CD4-positive, alpha-beta T cell treated with Interleukin-4 for 4 hours (primary cell): ENCODE data around the gene SYP.
"Not testable (repeated sequence)": the region's sequence is repeated elsewhere in the genome, so short reads cannot be mapped to it uniquely, and the experiment has no call there.

Experiments used
- DNase-seq: peaks from one replicate; pipeline ENCODE4 v3.0.0-alpha.2; 2020

The SYP gene

DNA sequence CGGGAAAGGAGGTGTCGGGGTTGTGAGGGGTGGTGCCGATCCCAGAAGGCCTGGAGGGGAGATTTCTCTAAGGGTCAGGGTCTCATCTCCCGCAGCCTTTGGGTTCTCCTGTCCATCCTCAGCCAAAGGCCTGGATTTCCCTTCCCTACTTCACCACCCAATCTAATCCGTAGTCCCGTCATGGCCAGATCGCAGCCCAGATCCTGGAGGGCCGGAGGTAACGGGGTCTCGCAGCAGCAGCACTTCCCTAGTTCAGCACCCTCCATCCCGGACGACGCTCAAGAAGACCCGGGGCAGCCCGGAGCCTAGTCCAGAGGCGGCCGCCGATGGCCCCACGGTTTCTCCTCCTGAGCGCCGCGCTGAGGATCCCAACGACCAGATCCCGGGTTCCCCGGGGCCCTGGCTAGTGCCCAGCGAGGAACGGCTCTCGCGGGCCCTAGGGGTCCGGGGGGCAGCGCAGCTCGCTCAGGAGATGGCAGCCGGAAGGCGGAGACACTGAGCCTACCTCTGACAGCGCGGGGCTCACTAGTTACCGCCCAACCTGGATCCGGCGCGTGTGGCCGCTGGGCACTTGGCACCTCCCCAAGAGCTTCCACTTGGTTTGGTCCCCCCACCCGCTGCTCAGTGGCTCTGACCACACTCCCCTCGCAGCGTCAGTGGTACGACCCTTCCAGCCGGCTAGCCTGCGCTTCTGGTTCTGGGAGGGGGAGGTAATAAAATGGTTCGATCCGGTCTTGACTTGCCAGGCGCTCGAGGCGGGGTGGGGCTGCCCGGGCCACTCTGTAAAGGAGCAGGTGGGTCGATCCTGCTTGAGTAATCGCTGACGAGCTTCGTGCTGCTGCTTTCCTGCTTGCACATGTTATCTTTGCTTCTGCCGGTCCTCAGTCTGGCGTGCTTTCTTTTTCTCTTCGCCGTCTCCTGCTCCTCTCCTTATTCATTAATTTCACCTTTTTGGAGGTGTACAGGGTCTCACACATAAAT, 33.8 kb downstream of the SYP start:
- DNase-seq: peak; percentile 86

DNA sequence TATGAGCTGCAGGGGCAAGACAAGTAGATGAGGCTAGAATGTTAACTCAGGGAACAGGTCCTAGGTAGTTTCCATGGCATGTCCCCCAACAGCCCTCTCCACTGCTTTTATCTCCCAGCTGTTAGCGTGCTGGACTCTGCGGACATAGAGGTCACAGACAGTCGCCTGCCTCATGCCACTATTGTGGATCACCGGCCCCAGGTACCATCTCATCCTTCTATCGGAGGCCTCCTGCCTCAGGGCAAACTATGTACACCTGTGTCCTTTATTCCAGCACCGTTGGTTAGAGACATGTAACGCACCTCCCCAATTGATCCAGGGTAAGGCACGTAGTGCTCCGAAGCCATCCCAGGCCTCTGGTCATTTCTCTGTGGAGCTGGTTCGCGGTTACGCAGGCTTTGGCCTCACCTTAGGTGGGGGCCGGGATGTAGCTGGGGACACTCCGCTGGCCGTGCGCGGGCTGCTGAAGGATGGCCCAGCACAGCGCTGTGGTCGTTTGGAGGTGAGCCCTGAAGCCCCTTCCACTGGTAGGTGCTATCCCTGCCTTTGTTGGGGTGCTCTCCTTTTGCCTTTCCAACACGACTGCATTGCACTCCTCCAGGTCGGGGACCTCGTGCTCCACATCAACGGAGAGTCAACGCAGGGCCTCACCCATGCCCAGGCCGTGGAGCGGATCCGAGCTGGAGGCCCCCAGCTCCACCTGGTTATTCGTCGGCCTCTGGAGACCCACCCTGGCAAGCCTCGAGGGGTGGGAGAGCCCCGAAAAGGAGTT, 35.2 kb downstream of the SYP start:
- DNase-seq: no peak

DNA sequence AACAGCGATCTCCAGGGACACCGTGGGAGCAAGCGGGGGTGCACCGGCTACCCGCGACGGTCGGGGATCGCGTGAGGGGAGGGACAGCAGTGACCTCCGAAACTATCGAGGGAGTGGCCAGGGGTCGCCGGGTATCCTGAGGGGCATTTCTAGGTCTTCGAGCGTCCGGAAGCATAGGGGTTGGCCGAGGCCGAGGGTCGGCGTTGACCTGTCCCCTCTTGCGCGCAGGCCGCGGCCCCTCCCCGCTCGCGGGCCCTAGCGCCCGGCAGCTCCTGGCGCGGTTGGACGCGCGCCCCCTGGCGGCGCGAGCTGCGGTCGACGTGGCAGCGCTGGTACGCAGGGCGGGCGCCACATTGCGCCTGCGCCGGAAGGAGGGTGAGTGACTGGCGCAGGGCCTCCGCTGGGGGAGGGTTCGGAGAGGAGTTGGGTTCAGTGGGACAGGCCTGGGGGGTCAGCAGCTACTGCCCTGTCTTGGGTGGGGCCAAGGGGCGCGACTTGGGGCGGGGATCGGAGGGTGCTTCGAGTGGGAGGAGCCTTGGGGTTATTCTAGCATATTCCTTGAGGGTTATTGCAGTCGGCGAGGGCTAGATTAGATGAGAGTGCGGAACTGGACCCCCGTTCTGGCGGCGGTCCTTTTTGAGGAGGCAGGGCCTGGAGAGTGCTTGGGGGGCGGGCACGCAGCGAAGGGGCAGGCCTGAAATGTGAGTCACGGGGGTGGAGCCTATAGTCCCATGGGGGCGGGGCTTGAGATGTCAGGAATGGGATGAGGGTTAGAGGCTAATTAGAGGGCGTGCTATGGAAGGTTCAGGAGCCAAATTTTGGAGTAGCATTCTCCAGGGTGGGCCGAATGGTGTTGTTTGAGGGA, 36.2 kb downstream of the SYP start:
- DNase-seq: peak; percentile 76

DNA sequence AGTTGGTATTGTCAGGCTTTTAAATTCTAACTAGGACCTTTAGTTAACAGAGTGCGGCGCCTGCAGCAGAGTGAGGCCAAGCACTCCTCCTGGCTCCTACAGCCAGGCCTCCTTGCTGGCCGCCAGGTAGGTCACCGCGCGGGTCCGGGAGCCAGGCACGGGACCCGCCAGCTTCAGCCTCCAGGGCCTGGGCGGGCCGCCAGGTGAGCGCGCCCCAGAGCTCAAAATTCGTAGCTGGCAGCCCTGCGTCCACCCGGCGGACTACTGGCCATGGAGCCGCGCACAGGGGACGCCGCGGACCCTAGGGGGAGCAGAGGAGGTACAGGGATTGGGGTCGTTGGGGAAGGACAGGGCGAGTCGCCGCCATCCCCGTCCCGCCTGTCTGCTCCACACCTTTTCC, 37.4 kb downstream of the SYP start, which contains the start of gene MAGIX:
Gene MAGIX (plus strand): TSS at position 139 of the 400 bp plus-strand sequence. CDS start 132 bp downstream, at position 271.
- no peak for DNase-seq

DNA sequence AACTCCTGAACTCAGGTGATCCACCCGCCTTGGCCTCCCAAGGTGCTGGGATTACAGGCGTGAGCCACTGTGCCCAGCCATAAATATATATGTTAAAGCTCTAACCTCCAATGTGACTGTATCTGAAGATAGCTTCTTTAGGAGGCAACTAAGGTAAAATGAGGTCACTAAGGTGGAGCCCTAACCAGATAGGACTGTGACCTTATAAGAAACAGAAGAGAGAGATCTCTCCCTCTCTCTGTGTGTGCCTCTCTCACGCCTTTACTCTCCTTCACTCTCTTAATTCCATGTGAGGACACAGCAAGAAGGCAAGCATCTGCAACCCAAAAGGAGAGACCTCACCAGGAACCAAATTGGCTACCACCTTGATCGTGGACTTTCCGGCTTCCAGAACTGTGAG, 38.4 kb downstream of the SYP start:
- no peak for DNase-seq

DNA sequence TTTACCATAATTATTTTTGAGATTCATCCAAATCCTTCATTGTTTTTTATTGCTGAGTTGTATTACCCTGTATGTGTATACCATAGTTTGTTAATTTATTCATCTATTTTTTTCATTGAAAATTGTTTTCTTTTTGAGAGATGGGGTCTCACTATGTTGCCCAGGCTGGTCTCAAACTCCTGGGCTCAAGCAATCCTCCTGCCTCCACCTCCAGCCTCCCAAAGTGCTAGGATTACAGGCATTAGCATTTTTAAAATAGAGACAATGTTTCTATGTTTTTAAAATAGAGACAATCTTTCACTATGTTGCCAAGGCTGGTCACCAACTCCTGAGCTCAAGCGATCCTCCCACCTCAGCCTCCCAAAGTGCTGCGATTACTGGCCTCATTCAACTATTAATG, 39.1 kb downstream of the SYP start:
- DNase-seq: no peak

DNA sequence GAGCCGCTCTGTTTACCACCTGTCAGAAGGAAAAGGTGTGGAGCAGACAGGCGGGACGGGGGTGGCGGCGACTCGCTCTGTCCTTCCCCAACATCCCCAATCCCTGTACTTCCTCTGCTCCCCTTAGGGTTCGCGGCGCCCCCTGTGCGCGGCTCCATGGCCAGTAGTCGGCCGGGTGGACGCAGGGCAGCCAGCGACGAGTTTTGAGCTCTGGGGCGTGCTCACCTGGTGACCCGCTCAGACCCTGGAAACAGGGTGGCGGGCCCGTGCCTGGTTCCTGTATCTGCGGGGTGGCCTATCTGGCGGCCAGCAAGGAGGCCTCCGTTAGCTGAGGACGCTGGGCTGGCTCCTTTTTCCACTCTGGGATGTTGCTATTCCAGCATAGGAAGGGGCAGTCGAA, 42.8 kb downstream of the SYP start:
- no peak for DNase-seq

DNA sequence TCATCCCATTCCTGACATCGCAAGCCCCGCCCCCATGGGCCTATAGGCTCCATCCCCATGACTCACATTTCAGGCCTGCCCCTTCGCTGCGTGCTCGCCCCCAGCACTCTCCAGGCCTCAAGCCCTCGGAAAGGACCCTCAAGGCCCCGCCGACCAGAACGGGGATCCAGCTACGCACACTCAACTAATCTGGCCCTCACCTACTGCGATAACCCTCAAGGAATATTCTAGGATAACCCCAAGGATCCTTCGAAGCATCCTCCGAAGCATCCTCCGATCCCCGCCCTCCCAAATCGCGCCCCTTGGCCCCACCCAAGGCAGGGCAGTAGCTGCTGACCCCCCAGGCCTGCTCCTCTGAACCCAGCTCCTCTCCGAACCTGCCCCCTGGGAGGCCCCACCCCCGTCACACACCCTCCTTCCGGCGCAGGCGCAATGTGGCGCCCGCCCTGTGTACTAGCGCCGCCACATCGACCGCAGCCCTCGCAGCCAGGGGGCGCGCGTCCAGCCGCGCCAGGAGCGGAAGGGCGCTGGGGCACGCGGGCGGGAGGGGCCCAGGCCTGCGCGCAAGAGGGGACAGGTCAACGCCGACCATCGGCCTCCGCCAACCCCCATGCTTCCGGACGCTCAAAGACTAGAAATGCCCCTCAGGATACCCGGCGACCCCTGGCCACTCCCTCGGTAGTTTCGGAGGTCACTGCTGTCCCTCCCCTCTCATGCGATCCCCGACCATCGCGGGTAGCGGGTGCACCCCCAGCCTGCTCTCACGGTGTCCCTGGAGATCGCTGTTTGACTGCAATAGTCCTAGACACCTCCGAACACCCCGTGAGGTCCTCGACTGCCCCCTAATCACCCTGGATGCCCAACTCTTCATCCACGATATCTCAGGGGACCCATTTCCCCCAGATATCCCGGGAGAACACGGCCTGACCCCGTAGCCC, 43.8 kb downstream of the SYP start:
- peak; percentile 84 for DNase-seq

DNA sequence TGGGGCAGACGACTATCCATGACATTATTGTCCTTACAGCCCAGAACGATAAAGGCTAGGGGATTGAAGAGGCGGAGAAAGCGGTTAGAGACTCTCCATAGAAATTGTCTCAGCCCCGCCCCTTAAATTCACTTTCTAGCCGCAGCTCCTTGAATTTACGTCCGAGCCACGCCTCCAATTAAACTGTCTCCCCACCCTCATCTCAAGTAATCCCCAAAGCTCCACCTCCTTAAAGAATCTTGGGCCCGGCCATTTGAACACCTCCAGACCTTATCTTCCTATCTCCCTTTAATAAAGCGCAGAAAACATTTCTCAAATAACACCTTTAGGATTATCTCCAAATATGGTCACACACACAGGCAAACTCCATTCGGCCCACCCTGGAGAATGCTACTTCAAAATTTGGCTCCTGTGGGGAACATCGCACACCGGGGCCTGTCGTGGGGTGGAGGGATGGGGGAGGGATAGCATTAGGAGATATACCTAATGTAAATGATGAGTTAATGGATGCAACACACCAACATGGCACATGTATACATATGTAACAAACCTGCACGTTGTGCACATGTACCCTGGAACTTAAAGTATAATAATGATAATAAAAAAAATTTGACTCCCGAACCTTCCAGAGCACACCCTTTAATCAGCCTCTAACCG, 44.6 kb downstream of the SYP start:
- DNase-seq: peak; percentile 54

DNA sequence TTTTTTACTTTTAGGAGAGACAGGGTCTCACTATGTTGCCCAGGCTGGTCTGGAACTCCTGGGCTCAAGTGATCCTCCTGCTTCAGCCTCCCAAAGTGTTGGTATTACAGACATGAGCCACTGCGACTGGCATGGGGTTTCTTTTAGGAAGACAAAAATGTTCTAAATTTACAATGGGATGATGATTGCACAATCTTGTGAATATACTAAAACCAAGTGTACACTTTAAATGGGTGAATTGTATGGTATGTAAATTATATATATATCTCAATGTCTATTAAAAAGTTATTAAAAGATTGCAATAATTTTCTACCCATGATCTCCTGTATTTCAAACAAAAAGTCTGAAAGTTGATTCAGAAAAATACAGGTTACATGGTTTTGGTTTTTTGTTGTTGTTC, 46.5 kb downstream of the SYP start:
- no peak for DNase-seq

DNA sequence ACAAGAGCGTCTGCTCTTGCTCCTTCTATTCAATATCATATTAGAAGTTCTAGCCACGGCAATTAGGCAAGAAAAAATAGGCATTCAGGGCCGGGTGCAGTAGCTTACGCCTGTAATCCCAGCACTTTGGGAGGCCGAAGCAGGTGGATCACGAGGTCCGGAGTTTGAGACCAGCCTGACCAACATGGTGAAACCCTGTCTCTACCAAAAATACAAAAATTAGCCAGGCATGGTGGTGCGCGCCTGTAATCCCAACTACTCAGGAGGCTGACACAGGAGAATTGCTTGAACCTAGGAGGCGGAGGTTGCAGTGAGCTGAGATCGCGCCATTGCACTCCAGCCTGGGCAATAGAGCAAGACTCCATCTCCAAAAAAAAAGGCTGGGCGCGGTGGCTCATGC, 50.7 kb downstream of the SYP start:
- not testable (repeated sequence) for DNase-seq

DNA sequence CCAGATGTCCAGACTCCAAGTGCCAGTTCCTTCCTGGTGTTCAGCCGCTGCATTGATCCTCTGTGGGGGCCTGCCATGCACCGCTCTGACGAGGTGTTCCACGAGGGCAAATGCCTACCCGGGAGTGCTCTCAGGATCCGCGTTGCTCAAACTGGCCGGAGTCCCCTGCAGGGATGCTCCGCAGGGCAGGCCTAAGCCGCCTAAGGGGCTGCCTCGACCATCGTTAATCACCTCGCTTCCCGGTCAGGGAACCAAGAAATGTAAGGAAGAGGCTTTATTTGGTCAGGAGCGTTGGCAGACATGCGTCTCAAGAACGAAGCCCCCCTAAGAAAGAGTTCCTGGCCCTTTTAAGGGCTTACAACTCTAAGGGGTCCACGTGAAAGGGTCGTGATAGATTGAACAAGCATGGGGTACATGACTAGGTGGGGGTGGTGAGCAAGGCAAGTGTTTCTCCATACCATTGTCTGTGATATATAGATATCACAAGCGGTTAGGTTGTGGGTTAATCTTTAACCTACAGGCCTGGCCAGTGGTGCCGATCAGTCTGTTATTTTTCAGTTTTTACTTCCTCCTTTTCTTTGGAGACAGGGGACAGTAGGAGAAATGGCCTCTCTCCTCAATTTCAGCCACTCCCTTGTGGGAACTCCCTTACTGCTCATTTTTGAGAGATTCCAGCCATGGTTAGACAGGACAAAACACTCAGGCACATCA, 51.4 kb downstream of the SYP start:
- DNase-seq: not testable (repeated sequence)

DNA sequence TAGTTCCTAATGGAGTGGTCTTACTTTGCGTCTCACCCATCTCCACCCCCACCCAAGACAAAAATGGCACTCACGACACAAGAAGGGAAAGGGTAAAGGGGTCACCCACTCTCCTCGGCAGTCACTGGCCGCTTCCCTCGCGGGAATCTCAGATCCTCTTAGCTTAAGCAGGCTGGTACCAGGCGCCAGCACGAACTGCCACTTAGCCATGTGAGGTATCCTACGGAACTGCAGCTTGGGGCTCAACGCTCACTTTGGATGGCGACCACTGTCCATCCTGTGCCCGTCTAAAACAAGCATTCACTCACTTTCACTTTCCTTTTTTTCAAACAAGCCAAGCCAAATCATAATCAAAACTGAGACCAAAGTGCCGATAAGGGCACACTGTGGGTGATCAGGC, 52.1 kb downstream of the SYP start:
- no peak for DNase-seq

DNA sequence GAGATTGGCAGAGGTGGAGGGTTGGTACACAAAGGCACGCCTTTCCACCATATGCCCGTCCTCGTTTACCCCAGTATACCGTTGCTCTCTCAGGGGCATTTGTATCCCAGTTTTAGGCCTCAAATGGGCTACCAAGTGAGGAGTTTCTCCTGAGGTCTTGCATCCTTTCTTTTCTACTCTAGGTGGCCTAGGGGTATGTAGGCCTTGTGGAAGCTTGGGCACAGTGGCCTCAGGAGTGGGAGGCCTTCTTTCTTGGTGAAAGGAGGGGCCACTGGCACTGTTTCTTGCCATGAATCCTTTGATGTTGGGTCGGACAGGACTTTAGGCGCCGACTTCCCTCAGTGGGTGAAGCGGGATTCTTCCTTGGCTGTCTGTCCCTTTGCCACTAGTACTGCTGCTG, 52.7 kb downstream of the SYP start:
- DNase-seq: no peak

DNA sequence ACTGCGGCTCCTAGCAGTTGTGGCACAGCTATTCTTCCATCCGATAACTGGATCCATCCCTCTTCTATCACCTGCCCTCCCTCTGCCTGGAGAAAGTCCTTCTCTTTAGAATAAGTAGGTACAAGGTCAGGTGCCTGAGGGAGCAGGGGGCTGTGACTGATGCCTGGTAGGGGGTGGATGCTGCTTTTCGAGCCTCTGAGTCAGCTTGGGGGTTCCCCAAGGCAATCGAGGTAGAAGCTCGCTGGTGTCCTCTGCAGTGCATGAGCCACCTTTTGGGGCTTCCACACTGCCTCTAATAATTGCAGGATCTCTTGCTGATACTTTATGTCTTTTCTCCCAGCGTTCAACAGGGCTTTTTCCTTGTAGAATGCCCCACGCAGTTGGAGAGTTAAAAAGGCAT, 56.8 kb downstream of the SYP start:
- DNase-seq: not testable (repeated sequence)

DNA sequence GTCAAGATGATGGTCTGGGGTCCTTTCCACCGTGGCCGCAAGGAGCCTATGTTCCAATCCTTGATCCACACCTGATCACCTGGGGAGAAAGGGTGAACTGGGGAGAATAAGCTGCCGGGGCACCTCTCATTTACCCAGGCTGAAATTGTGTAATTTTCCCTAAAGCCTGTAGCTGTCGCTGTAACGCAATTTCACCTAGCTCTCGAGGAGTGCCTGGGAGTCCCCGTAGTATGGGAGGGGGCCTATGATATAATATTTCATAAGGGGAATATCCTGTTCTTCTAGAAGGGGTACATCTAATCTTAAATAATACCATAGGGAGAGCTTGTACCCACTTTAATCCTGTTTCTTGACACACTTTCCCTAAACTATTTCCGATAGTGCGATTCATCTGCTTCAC, 57.7 kb downstream of the SYP start:
- not testable (repeated sequence) for DNase-seq

DNA sequence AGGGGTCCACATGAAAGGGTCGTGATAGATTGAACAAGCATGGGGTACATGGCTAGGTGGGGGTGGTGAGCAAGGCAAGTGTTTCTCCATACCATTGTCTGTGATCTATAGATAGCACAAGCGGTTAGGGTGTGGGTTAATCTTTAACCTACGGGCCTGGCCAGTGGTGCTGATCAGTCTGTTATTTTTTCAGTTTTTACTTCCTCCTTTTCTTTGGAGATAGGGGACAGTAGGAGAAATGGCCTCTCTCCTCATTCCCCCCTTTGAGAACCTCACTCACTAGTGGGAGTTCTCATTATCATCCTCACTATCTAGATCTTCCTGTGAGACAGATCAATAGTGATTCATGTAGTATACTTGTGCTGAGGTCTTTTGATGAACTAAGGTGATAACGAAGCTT, 60.3 kb downstream of the SYP start:
- no peak for DNase-seq
